ENCODE results near the gene LIF. TPM values are rescaled to one million over a fixed set of nuclear protein-coding genes. Genes with fewer than 3 reads are reported as not detected.

LIF gene
- total RNA-seq, 4 donors from 2014 or later: 0.19 to 4.8 (median 1.6) TPM

DNA sequence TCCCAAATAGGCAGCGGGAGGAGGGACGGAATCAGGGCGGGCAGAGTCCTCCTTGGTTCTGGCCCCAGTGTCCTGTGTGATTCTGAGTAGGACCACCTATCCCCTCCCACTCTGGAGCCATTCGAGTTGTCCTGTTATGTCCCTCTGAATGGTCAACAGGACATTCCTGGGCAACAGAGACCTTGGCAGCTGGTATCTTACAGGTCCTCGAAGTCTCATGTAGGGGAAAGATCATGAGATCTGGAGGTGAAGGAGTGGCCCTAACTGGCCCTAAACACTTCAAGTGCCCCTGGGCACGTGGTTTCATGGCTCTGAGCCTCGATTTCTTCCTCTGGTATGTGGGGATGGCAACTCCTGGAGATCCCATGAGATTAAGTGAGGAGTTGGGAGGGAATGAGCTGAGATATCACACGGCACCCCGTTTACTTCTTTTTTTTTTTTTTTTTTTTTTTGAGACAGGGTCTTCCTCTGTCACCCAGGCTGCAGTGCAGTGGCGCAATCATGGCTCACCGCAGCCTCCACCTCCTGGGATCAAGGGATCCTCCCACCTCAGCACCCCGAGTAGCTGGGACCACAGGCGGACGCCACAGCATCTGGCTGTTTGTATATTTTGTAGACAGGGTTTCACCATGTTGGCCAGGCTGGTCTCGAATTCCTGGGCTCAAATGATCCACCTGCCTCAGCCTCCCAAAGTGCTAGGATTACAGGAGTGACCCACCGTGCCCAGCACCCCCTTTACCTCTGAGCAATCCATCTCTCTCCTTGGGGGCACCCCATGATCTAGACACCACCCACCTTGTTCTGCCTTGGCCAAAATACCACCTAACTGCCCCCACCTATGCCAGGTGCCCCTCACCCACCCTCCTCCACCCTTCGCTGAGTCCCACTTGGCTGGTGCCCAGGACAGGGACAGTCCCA, 6.8 kb downstream of the LIF start:
- H3K4me3 ChIP-seq: no peak overlapping the region
- intact Hi-C loops (cut with DNase I): no loop called here
- no peaks in the 10 kb centered on the region for H3K9me3 ChIP-seq
- 91% methylated on average over 17 of the region's 17 CpGs for WGBS
- H3K27me3 ChIP-seq: peaks cover 0 to 25% (median 0%) of the 10 kb centered on the region in 4 donors
- H3K36me3 ChIP-seq: no peaks in the 10 kb centered on the region
- no peak overlapping the region for H3K27ac ChIP-seq (replicated peaks in 1 of 4)
- TF ChIP-seq POLR2A (IDR thresholded peaks at IDR 0.05; ENCODE audit: low read depth) (no peak), POLR2AphosphoS5 (IDR thresholded peaks at IDR 0.05) (no peak), EP300 (IDR thresholded peaks at IDR 0.05) (no peak)
- TF ChIP-seq, protein P1, sequence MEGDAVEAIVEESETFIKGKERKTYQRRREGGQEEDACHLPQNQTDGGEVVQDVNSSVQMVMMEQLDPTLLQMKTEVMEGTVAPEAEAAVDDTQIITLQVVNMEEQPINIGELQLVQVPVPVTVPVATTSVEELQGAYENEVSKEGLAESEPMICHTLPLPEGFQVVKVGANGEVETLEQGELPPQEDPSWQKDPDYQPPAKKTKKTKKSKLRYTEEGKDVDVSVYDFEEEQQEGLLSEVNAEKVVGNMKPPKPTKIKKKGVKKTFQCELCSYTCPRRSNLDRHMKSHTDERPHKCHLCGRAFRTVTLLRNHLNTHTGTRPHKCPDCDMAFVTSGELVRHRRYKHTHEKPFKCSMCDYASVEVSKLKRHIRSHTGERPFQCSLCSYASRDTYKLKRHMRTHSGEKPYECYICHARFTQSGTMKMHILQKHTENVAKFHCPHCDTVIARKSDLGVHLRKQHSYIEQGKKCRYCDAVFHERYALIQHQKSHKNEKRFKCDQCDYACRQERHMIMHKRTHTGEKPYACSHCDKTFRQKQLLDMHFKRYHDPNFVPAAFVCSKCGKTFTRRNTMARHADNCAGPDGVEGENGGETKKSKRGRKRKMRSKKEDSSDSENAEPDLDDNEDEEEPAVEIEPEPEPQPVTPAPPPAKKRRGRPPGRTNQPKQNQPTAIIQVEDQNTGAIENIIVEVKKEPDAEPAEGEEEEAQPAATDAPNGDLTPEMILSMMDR (IDR thresholded peaks at IDR 0.05): no peak
- DNase-seq (ENCODE audit: extremely low spot score): no peak
- peaks cover 2 to 19% (median 16%) of the 10 kb centered on the region in 4 donors for H3K4me1 ChIP-seq

- Histone ChIP-seq H3K9me3 (no peaks in the 10 kb centered on the region), H3K4me1 (peaks cover 2 to 21% (median 18%) of the 10 kb centered on the region in 4 donors), H3K27me3 (peaks cover 0 to 16% (median 0%) of the 10 kb centered on the region in 4 donors), H3K36me3 (no peaks in the 10 kb centered on the region), H3K4me3 (no peak overlapping the region), H3K27ac (replicated peaks in 1 of 4) (no peak overlapping the region)
- TF ChIP-seq EP300 (IDR thresholded peaks at IDR 0.05) (no peak), POLR2AphosphoS5 (IDR thresholded peaks at IDR 0.05) (no peak)
- TF ChIP-seq, protein P1 (IDR thresholded peaks at IDR 0.05): no peak
- intact Hi-C loops (cut with DNase I): no loop called here
- DNase-seq (ENCODE audit: extremely low spot score): peak; percentile 94
- WGBS: 69% methylated on average over 19 of the region's 27 CpGs
Observed at GRCh38 chr22:30238661-30239487, 7.7 kb downstream of the LIF start.

- H3K4me3 ChIP-seq: no peak overlapping the region
- H3K36me3 ChIP-seq: no peaks in the 10 kb centered on the region
- DNase-seq (ENCODE audit: extremely low spot score): no peak
- TF ChIP-seq POLR2A (IDR thresholded peaks at IDR 0.05; ENCODE audit: low read depth) (no peak), EP300 (IDR thresholded peaks at IDR 0.05) (no peak), POLR2AphosphoS5 (IDR thresholded peaks at IDR 0.05) (no peak)
- TF ChIP-seq, protein P1 (IDR thresholded peaks at IDR 0.05): no peak
- H3K4me1 ChIP-seq: peaks cover 2 to 21% (median 18%) of the 10 kb centered on the region in 4 donors
- 97% methylated on average over 9 of the region's 9 CpGs for WGBS
- H3K9me3 ChIP-seq: no peaks in the 10 kb centered on the region
- H3K27ac ChIP-seq (replicated peaks in 1 of 4): no peak overlapping the region
- H3K27me3 ChIP-seq: peaks cover 0 to 11% (median 0%) of the 10 kb centered on the region in 4 donors
- intact Hi-C loops (cut with DNase I): no loop called here
Observed at GRCh38 chr22:30238136-30238535, 8.4 kb downstream of the LIF start.

GRCh38 chr22:30236875-30237274, 9.7 kb downstream of the LIF start:
- WGBS: 94% methylated on average over 5 of the region's 5 CpGs
- Histone ChIP-seq H3K27ac (replicated peaks in 1 of 4) (no peak overlapping the region), H3K9me3 (no peaks in the 10 kb centered on the region), H3K4me3 (no peak overlapping the region), H3K36me3 (no peaks in the 10 kb centered on the region), H3K4me1 (peaks cover 2 to 19% (median 18%) of the 10 kb centered on the region in 4 donors), H3K27me3 (peaks cover 0 to 16% (median 0%) of the 10 kb centered on the region in 4 donors)
- no peak for DNase-seq (ENCODE audit: extremely low spot score)
- TF ChIP-seq POLR2AphosphoS5 (IDR thresholded peaks at IDR 0.05) (no peak), EP300 (IDR thresholded peaks at IDR 0.05) (no peak), POLR2A (IDR thresholded peaks at IDR 0.05; ENCODE audit: low read depth) (no peak)
- TF ChIP-seq, protein P1 (IDR thresholded peaks at IDR 0.05): no peak
- intact Hi-C loops (cut with DNase I): no loop called here

All from esophagus muscularis mucosa (tissue), 4 donors.